MM.1S (cell line): ENCODE measurements around the gene ZNF593.

ENCODE experiments used
- DNase-seq: peaks from one replicate; pipeline ENCODE4 v3.0.0-alpha.2; 2015
- H2AFZ ChIP-seq: fragments of 300-600 bp; sonication (generic); 2 replicates; pipeline ENCODE4 v1.6.0; 2016; ENCODE audit warnings: antibody characterized with exemption, low read length
- H3F3A ChIP-seq: fragments of 300-600 bp; sonication (generic); 2 replicates; pipeline ENCODE4 v1.6.1; 2016; ENCODE audit warnings: mild to moderate bottlenecking, antibody characterized with exemption, low read length, moderate library complexity, mixed read lengths; ENCODE audit not compliant: insufficient read depth
- H3K27ac ChIP-seq: fragments of 300-600 bp; sonication (generic); 2 replicates; pipeline ENCODE4 v1.5.1; 2016; ENCODE audit warnings: mild to moderate bottlenecking, low read length
- H3K27me3 ChIP-seq: fragments of 300-600 bp; sonication (generic); replicated peaks from 2 replicates; pipeline ENCODE4 v1.6.0; 2016; ENCODE audit warnings: low read length; ENCODE audit not compliant: insufficient read depth
- H3K36me3 ChIP-seq: fragments of 300-600 bp; sonication (generic); replicated peaks from 2 replicates; pipeline ENCODE4 v1.6.1; 2016; ENCODE audit warnings: mild to moderate bottlenecking, low read length, mixed read lengths; ENCODE audit not compliant: insufficient read depth
- H3K4me1 ChIP-seq: fragments of 300-600 bp; sonication (generic); 2 replicates; pipeline ENCODE4 v1.6.1; 2016; ENCODE audit warnings: low read length, mixed read lengths
- H3K4me2 ChIP-seq: fragments of 300-600 bp; sonication (generic); 2 replicates; pipeline ENCODE4 v1.6.0; 2016; ENCODE audit warnings: low read depth, low read length
- H3K4me3 ChIP-seq: fragments of 300-600 bp; sonication (generic); 2 replicates; pipeline ENCODE4 v1.5.1; 2016; ENCODE audit warnings: low read length, mixed read lengths
- H3K79me2 ChIP-seq: fragments of 300-600 bp; sonication (generic); 2 replicates; pipeline ENCODE4 v1.6.1; 2016; ENCODE audit warnings: mixed run types, low read length, mixed read lengths
- H3K9ac ChIP-seq: fragments of 300-600 bp; sonication (generic); 2 replicates; pipeline ENCODE4 v1.6.1; 2016; ENCODE audit warnings: low read length, mixed read lengths
- H3K9me2 ChIP-seq: fragments of 300-600 bp; sonication (generic); replicated peaks from 2 replicates; pipeline ENCODE4 v1.6.1; 2016; ENCODE audit warnings: mild to moderate bottlenecking, low read length, mixed read lengths; ENCODE audit not compliant: insufficient read depth
- H3K9me3 ChIP-seq: fragments of 300-600 bp; sonication (generic); replicated peaks from 2 replicates; pipeline ENCODE4 v1.6.1; 2016; ENCODE audit warnings: mild to moderate bottlenecking, low read length, mixed read lengths; ENCODE audit not compliant: insufficient read depth
- H4K20me1 ChIP-seq: fragments of 300-600 bp; sonication (generic); 2 replicates; pipeline ENCODE4 v1.6.1; 2016; ENCODE audit warnings: mild to moderate bottlenecking, low read length, moderate library complexity, mixed read lengths; ENCODE audit not compliant: insufficient read depth
- EZH2 ChIP-seq: fragments of 300-600 bp; sonication (generic); optimal IDR thresholded peaks from 2 replicates; pipeline ENCODE3; 2017; ENCODE audit warnings: low read depth, mild to moderate bottlenecking, antibody characterized with exemption, low read length, mixed read lengths
- EZH2phosphoT487 ChIP-seq: fragments of 300-600 bp; sonication (generic); IDR thresholded peaks from 2 replicates; pipeline ENCODE4 v1.6.1; 2018; ENCODE audit warnings: antibody characterized with exemption, low read length
- TF ChIP-seq, protein P1 (sequence below): fragments of 300-600 bp; sonication (generic); IDR thresholded peaks from 2 replicates; pipeline ENCODE4 v1.5.1; 2016; ENCODE audit warnings: antibody characterized with exemption, low read length, mixed read lengths

ZNF593 gene

GRCh38 chr1:26124418-26125331 lies 45.0 kb upstream of the ZNF593 start:
- no peak overlapping the region for H3K9ac ChIP-seq
- DNase-seq, result no peak
- peaks cover 43% of the 10 kb centered on the region for H3K79me2 ChIP-seq
- H2AFZ ChIP-seq, result no peak overlapping the region
- no peaks in the 10 kb centered on the region for H4K20me1 ChIP-seq
- TF ChIP-seq EZH2 (no peak), EZH2phosphoT487 (no peak)
- TF ChIP-seq, protein P1, sequence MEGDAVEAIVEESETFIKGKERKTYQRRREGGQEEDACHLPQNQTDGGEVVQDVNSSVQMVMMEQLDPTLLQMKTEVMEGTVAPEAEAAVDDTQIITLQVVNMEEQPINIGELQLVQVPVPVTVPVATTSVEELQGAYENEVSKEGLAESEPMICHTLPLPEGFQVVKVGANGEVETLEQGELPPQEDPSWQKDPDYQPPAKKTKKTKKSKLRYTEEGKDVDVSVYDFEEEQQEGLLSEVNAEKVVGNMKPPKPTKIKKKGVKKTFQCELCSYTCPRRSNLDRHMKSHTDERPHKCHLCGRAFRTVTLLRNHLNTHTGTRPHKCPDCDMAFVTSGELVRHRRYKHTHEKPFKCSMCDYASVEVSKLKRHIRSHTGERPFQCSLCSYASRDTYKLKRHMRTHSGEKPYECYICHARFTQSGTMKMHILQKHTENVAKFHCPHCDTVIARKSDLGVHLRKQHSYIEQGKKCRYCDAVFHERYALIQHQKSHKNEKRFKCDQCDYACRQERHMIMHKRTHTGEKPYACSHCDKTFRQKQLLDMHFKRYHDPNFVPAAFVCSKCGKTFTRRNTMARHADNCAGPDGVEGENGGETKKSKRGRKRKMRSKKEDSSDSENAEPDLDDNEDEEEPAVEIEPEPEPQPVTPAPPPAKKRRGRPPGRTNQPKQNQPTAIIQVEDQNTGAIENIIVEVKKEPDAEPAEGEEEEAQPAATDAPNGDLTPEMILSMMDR, result no peak
- no peaks in the 10 kb centered on the region for H3K27me3 ChIP-seq
- H3K9me2 ChIP-seq, result no peaks in the 10 kb centered on the region
- no peak overlapping the region; the same call in 1 of the 2 replicates for H3K4me3 ChIP-seq
- no peaks in the 10 kb centered on the region for H3K9me3 ChIP-seq
- H3F3A ChIP-seq, result peaks cover 26% of the 10 kb centered on the region
- H3K4me2 ChIP-seq, result peak overlapping the region; percentile 10
- H3K27ac ChIP-seq, result no peak overlapping the region
- peaks cover 31% of the 10 kb centered on the region for H3K4me1 ChIP-seq
- no peaks in the 10 kb centered on the region for H3K36me3 ChIP-seq

- no peak for TF ChIP-seq EZH2
- TF ChIP-seq, protein P1, result no peak
- TF ChIP-seq EZH2phosphoT487, result no peak
- Histone ChIP-seq H3K9ac (no peak overlapping the region), H3F3A (peaks cover 19% of the 10 kb centered on the region), H2AFZ (no peak overlapping the region), H4K20me1 (no peaks in the 10 kb centered on the region), H3K27ac (peak overlapping the region; percentile 62; the same call in 1 of the 2 replicates), H3K9me3 (no peaks in the 10 kb centered on the region), H3K9me2 (no peaks in the 10 kb centered on the region), H3K36me3 (no peaks in the 10 kb centered on the region), H3K4me3 (no peak overlapping the region), H3K27me3 (no peaks in the 10 kb centered on the region), H3K4me1 (peaks cover 28% of the 10 kb centered on the region), H3K79me2 (peaks cover 43% of the 10 kb centered on the region), H3K4me2 (peak overlapping the region; percentile 72; the same call in 1 of the 2 replicates)
- no peak for DNase-seq
Observed at GRCh38 chr1:26125382-26125781, 44.3 kb upstream of the ZNF593 start.

- Histone ChIP-seq H2AFZ (no peak overlapping the region), H3K36me3 (no peaks in the 10 kb centered on the region), H3K4me2 (peak overlapping the region; percentile 72), H3K4me3 (peak overlapping the region; percentile 32; the same call in 1 of the 2 replicates), H3K27me3 (no peaks in the 10 kb centered on the region), H3F3A (peaks cover 18% of the 10 kb centered on the region), H3K9me3 (no peaks in the 10 kb centered on the region), H3K9me2 (no peaks in the 10 kb centered on the region), H3K9ac (peak overlapping the region; percentile 21; the same call in 1 of the 2 replicates), H3K79me2 (peaks cover 41% of the 10 kb centered on the region), H3K4me1 (peaks cover 26% of the 10 kb centered on the region), H3K27ac (peak overlapping the region; percentile 62; the same call in 1 of the 2 replicates), H4K20me1 (no peaks in the 10 kb centered on the region)
- no peak for DNase-seq
- TF ChIP-seq EZH2 (no peak), EZH2phosphoT487 (no peak)
- TF ChIP-seq, protein P1, result no peak
Observed at GRCh38 chr1:26125946-26126320, 43.8 kb upstream of the ZNF593 start.
